ENCODE results near the gene BMPR1B. TPM values are rescaled to one million over a fixed set of nuclear protein-coding genes. Genes with fewer than 3 reads are reported as not detected.

The BMPR1B gene
- total RNA-seq, 1 experiment from 2014 or later = 0.62 TPM

DNA sequence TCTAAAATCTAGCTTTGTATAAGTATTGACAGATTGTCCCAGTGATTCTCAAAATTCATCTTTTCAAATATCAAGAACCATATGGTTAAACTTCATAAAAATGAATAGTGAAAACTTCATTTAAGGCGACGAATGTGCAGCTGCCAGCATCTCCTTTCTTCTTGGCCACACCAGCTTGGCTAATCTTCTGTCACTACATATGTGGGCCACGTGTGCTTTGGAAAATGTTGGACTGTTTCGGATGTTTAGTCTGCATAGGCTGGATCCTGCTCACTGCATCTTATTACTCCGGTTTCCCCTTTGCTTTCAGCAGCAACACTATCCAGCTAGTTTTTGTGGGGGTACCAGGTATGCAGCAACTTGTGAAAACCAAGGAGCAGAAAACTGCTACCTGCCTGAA, 221.9 kb downstream of the BMPR1B start:
- Histone ChIP-seq H3K36me3 (ENCODE audit: control insufficient read depth, insufficient read depth, low read length) (no peaks in the 10 kb centered on the region), H3K27ac (ENCODE audit: low read length) (no peak overlapping the region), H3K27me3 (ENCODE audit: control insufficient read depth, insufficient read depth, low read length) (no peaks in the 10 kb centered on the region), H3K9me3 (ENCODE audit: control insufficient read depth, insufficient read depth, low read depth, low read length) (no peaks in the 10 kb centered on the region), H3K4me1 (ENCODE audit: control insufficient read depth, insufficient read depth, low read length) (no peaks in the 10 kb centered on the region), H3K4me3 (ENCODE audit: low read depth in 2 of 2, low read length in 2 of 2) (no peak overlapping the region)
- no TSS peak for BruUV-seq (replicated peaks)
- ATAC-seq = no peak
- no peak for DNase-seq (ENCODE audit: low read depth, low spot score)
- ChIA-PET POLR2A (no interaction called here), CTCF (no interaction called here)
- TF ChIP-seq SIN3A (IDR thresholded peaks at IDR 0.05; ENCODE audit: borderline replicate concordance, insufficient read depth, low read depth, low read length) = no peak
- no peak for TF ChIP-seq TCF7L2 (IDR thresholded peaks at IDR 0.05; ENCODE audit: low read depth, low read length)
- no peak for TF ChIP-seq CTCF (IDR thresholded peaks at IDR 0.05)
- no peak for TF ChIP-seq POLR2AphosphoS5 (IDR thresholded peaks at IDR 0.05; ENCODE audit: low read depth, low read length)
- TF ChIP-seq REST (IDR thresholded peaks at IDR 0.05; ENCODE audit: insufficient read depth in 1 of 2, low read depth in 2 of 2, low read length in 1 of 2) = no peak
- in situ Hi-C loops (cut with HindIII; ENCODE audit: low pct_unique_long_range_greater_than_20kb, low sequenced_read_pairs) (no loop called here), intact Hi-C loops (cut with micrococcal nuclease; ENCODE audit: unreplicated experiment) (loop anchor here (10.0 kb wide), 1 partner anchor 305 kb away; no protein-coding TSS in a partner anchor)

- Histone ChIP-seq H3K27ac (ENCODE audit: low read length) (no peak overlapping the region), H3K36me3 (ENCODE audit: control insufficient read depth, insufficient read depth, low read length) (no peaks in the 10 kb centered on the region), H3K4me3 (ENCODE audit: low read depth in 2 of 2, low read length in 2 of 2) (peak overlapping the region in 1 of 2 experiments; percentile 16; a peak in 1 of 4 replicates), H3K9me3 (ENCODE audit: control insufficient read depth, insufficient read depth, low read depth, low read length) (no peaks in the 10 kb centered on the region), H3K4me1 (ENCODE audit: control insufficient read depth, insufficient read depth, low read length) (no peaks in the 10 kb centered on the region), H3K27me3 (ENCODE audit: control insufficient read depth, insufficient read depth, low read length) (no peaks in the 10 kb centered on the region)
- CTCF ChIA-PET = no interaction called here
- BruUV-seq (replicated peaks) = no TSS peak
- DNase-seq (ENCODE audit: low read depth, low spot score) (no peak), ATAC-seq (peak; percentile 48; the same call in 1 of the 2 replicates)
- in situ Hi-C loops (cut with HindIII; ENCODE audit: low pct_unique_long_range_greater_than_20kb, low sequenced_read_pairs) (no loop called here), intact Hi-C loops (cut with micrococcal nuclease; ENCODE audit: unreplicated experiment) (no loop called here)
- POLR2A ChIA-PET = no interaction called here
- no peak for TF ChIP-seq CTCF (IDR thresholded peaks at IDR 0.05)
- no peak for TF ChIP-seq REST (IDR thresholded peaks at IDR 0.05; ENCODE audit: insufficient read depth in 1 of 2, low read depth in 2 of 2, low read length in 1 of 2)
- no peak for TF ChIP-seq POLR2AphosphoS5 (IDR thresholded peaks at IDR 0.05; ENCODE audit: low read depth, low read length)
- no peak for TF ChIP-seq SIN3A (IDR thresholded peaks at IDR 0.05; ENCODE audit: borderline replicate concordance, insufficient read depth, low read depth, low read length)
- no peak for TF ChIP-seq TCF7L2 (IDR thresholded peaks at IDR 0.05; ENCODE audit: low read depth, low read length)
Observed at GRCh38 chr4:94995684-94996394, 238.1 kb downstream of the BMPR1B start.
